Naive B cell (primary cell): ENCODE results near the gene AK6. TPM values are rescaled to one million over a fixed set of nuclear protein-coding genes. Genes with fewer than 3 reads are reported as not detected.
"Not testable (repeated sequence)": the region's sequence is repeated elsewhere in the genome, so short reads cannot be mapped to it uniquely, and the experiment has no call there.

Experiments used
- ATAC-seq, 2 donors: fragments of 150-1000 bp; cut with Tn5 transposase; 2 replicates each; pipeline ENCODE4 v1.10.0; 2021; ENCODE audit warnings: low read depth in 2 of 2, mild to moderate bottlenecking in 2 of 2, moderate library complexity in 2 of 2
- DNase-seq: peaks from one replicate; pipeline ENCODE4 v3.0.0; 2022
- H3K27ac Mint-ChIP-seq, 6 donors: one replicate each; pipeline ENCODE4 v1.8.0; 2020 to 2022; ENCODE audit warnings: mild to moderate bottlenecking in 6 of 6, mixed read lengths in 6 of 6, moderate library complexity in 5 of 6, inconsistent platforms in 2 of 6
- H3K27me3 Mint-ChIP-seq, 3 donors: one replicate each; pipeline ENCODE4 v1.8.0; 2021 to 2022; ENCODE audit warnings: mixed read lengths in 3 of 3, mild to moderate bottlenecking in 1 of 3
- H3K36me3 Mint-ChIP-seq, 2 donors: one replicate each; pipeline ENCODE4 v1.8.0; 2020 to 2022; ENCODE audit warnings: mixed read lengths in 2 of 2, inconsistent platforms in 1 of 2, mild to moderate bottlenecking in 1 of 2
- H3K4me1 Mint-ChIP-seq, 3 donors: one replicate each; pipeline ENCODE4 v1.8.0; 2020 to 2022; ENCODE audit warnings: mixed read lengths in 3 of 3, inconsistent platforms in 1 of 3, mild to moderate bottlenecking in 1 of 3, moderate library complexity in 1 of 3
- H3K4me3 Mint-ChIP-seq, 8 donors: one replicate each; pipeline ENCODE4 v1.8.0; 2020 to 2022; ENCODE audit warnings: mild to moderate bottlenecking in 8 of 8, mixed read lengths in 8 of 8, moderate library complexity in 8 of 8, inconsistent platforms in 2 of 8
- H3K9me3 Mint-ChIP-seq, 7 donors: one replicate each; pipeline ENCODE4 v1.8.0; 2020 to 2022; ENCODE audit warnings: mixed read lengths in 7 of 7, mild to moderate bottlenecking in 5 of 7, inconsistent platforms in 2 of 7, moderate library complexity in 1 of 7
- polyA plus RNA-seq, 6 donors: library from polyadenylated mRNA; unstranded; fragments of 300-500 nt; fragmentation: Illumina TruSeq; gene quantifications; one replicate each; pipeline ENCODE4 v1.2.3, GENCODE V29; 2021; ENCODE audit warnings: low read depth in 6 of 6

AK6 gene
- polyA plus RNA-seq, 6 donors from 2014 or later, result 49.1 to 98.0 (median 79.9) TPM

DNA sequence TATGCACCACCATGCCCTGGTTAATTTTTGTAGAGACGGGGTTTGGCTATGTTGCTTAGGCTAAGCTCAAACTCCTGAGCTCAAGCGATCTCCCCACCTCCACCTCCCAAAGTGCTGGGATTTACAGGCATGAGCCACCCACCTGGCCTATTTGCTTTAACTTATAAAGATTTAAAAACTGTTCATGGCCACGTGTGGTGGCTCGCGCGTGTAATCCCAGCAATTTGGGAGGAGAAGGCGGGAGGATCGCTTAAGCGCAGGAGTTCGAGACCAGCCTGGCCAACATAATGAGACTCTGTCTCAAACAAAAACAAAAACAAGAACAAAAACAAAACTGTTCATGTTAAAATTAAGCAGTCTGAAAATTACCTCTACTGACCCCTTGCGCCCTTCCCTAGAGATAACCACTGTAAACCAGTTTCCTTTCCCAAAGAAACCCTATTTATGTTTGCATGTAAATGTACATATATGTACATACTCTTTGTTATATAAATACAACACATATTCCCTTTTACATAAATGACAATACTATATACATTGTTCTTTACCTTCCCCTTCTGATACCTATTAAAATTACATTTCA lies 1.5 kb downstream of the AK6 start:
- ATAC-seq, result no peak
- Mint-ChIP-seq H3K9me3 (no peaks in the 10 kb centered on the region), H3K4me1 (peaks cover 14 to 29% (median 16%) of the 10 kb centered on the region in 3 donors), H3K27ac (peak overlapping the region in 5 of 6 donors; percentile 54 to 99 (median 88)), H3K4me3 (peak overlapping the region; percentile 87 to 98 (median 96)), H3K27me3 (no peaks in the 10 kb centered on the region), H3K36me3 (peaks cover 0 to 6% of the 10 kb centered on the region in 2 donors)
- no peak for DNase-seq

DNA sequence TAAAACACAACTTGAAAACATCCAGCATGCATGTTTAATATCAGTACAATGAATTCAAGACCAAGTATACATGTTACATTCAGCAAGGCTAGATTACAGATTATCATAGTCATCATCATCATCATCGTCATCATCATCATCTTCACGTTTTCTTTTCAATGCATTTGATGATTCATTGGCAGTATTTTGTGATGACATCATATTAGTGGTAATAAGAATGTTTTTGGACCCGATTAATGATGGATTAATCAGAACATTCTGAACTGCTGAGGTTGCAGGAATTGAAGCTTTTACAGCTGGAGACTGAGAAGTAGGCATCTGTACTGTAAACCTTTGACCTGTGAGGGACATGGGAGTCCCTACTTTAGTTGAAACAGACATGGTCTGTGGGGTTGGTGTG lies 4.5 kb downstream of the AK6 start:
- Mint-ChIP-seq H3K9me3 (no peaks in the 10 kb centered on the region), H3K27me3 (no peaks in the 10 kb centered on the region), H3K36me3 (peaks cover 0 to 6% of the 10 kb centered on the region in 2 donors), H3K27ac (peak overlapping the region in 1 of 6 donors; percentile 58), H3K4me1 (peaks cover 16 to 29% (median 24%) of the 10 kb centered on the region in 3 donors), H3K4me3 (peak overlapping the region in 1 of 8 donors; percentile 83)
- DNase-seq, result no peak
- no peak for ATAC-seq

DNA sequence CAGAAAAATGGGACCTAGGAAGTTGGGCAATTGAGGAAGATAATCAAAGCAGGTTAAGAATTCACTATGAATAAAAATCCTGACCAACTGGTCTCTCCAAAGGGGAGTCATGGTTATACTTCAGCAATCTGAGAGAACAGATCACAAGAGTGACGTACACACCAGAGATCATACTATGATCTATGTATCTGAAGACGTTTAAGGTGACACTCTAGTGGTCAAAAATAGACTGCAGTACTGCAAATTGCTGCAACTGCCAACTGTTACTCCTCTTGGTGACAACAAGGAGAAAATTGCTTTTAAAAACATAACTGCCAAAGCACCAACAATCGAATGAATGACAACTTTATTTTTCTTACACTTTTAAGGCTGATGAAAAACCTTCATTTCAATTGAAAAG lies 4.9 kb downstream of the AK6 start:
- DNase-seq (peak; percentile 10), ATAC-seq (peak; percentile 17 to 22)
- Mint-ChIP-seq H3K27me3 (no peaks in the 10 kb centered on the region), H3K36me3 (peaks cover 0 to 6% of the 10 kb centered on the region in 2 donors), H3K27ac (peak overlapping the region in 1 of 6 donors; percentile 54), H3K9me3 (no peaks in the 10 kb centered on the region), H3K4me1 (peaks cover 16 to 31% (median 23%) of the 10 kb centered on the region in 3 donors), H3K4me3 (peak overlapping the region in 1 of 8 donors; percentile 83)

DNA sequence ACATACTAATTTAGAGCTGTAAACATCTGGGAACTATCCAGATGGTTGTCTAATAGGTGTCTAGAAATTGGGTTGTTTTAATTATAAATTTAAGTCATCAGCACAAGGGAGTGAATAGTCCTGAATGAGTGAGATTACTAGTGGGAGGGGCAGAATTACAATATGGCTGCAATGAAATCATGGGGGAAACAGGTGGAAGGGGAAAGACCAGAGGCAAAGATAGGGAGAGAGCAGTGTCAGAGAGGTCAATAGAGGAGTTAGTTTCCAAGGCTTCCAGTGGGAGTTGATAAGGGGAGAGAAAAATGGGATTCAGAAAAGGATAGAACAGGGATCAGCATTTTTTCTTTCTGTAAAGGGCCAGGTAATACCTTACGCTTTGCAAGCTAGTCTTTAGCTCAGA lies 8.9 kb downstream of the AK6 start:
- Mint-ChIP-seq H3K36me3 (peaks cover 0 to 5% of the 10 kb centered on the region in 2 donors), H3K27ac (peak overlapping the region in 2 of 6 donors; percentile 27 to 80), H3K4me3 (no peak overlapping the region), H3K4me1 (peaks cover 8 to 24% (median 17%) of the 10 kb centered on the region in 3 donors), H3K27me3 (no peaks in the 10 kb centered on the region), H3K9me3 (no peaks in the 10 kb centered on the region)
- ATAC-seq (no peak), DNase-seq (no peak)

DNA sequence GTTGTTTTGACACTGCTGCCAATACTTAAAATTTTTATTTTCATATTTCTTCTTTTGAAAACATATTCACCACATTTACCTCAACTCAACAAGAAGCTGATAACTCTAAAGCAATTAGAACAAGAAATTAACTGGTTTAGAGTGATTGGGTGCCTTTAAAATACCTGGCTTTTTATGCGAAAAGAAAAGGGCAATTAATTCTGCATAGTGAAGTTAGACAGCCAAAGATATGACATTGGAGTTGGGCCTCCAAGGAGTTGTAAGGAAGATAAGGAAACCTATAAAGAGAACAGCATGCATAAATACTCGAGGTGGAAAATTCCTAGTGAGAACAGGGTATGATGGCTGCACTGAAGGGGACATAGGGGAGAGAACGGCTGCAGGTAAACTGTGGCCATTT lies 9.6 kb downstream of the AK6 start:
- Mint-ChIP-seq H3K4me1 (peaks cover 8 to 24% (median 17%) of the 10 kb centered on the region in 3 donors), H3K36me3 (no peaks in the 10 kb centered on the region), H3K9me3 (no peaks in the 10 kb centered on the region), H3K27me3 (no peaks in the 10 kb centered on the region), H3K4me3 (no peak overlapping the region), H3K27ac (peak overlapping the region in 1 of 6 donors; percentile 69)
- DNase-seq (no peak), ATAC-seq (no peak)

DNA sequence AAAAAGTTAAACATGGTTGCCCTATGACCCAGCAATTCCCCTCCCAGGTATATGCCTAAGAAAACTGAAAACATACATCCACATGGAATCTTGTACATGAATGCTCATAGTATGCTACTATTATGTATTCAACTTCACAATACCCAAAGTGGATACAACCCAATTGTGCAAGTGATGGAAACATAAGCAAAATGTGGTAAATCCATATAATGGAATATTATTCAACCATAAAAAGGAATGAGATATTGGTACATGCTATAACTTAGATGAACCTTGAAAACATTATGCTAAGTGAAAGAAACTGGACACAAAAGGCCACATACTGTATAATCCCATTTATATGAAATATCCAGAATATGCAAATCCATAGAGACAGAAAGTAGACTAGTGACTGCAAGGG lies 18.7 kb downstream of the AK6 start:
- no peaks in the 10 kb centered on the region for H3K27me3 Mint-ChIP-seq
- no peaks in the 10 kb centered on the region for H3K9me3 Mint-ChIP-seq
- H3K4me1 Mint-ChIP-seq, result peaks cover 0 to 7% (median 0%) of the 10 kb centered on the region in 3 donors
- H3K27ac Mint-ChIP-seq, result no peak overlapping the region
- ATAC-seq (no peak), DNase-seq (no peak)
- peaks cover 14 to 18% of the 10 kb centered on the region in 2 donors for H3K36me3 Mint-ChIP-seq
- peak overlapping the region in 1 of 8 donors; percentile 8 for H3K4me3 Mint-ChIP-seq

DNA sequence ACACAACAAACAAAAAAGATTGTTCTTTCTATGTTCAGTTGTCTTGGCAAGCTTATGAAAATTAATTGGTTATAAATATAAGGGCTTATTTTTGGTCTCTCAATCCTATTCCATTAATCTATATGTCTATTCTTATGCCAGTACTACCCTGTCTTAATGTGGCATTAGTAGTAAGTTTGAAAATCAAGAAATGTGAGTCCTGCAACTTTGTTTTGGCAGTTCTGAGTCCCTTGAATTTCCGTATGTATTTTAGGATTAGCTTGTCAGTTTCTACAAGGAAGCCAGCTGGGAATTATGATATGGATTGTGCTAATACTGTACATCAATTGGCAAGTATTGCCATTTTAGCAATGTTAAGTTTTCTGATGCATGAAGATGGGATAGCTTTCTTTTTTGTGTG lies 26.2 kb downstream of the AK6 start:
- Mint-ChIP-seq H3K27ac (peak overlapping the region in 1 of 6 donors; percentile 5), H3K4me1 (no peaks in the 10 kb centered on the region), H3K9me3 (peaks cover 0 to 3% (median 0%) of the 10 kb centered on the region in 7 donors), H3K27me3 (no peaks in the 10 kb centered on the region), H3K4me3 (no peak overlapping the region), H3K36me3 (no peaks in the 10 kb centered on the region)
- no peak for ATAC-seq
- DNase-seq, result no peak

DNA sequence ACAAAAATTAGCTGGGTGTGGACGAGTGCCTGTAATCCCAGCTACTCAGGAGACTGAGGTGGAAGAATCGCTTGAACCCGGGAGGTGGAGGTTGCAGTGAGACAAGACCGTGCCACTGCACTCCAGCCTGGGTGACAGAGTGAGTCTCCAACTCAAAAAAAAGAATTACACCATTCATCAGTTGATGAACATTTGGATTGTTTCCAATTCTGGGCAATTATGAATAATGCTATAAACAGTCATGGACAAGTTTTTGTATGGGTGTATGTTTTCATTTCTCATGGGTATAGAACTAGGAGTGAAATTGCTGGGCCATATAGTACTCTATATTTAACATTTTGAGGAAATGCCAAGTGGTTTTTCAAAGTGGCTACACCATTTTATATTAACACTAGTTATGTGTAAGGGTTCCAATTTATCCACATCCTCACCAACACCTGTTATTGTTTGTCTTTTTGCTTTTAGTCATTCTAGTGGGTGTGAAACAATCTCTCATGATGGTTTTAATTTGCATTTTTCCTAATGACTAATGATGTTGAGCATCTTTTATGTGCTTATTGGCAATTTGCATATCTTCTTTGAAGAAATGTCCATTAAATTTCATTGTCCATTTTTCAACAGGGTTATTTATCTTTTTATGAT lies 27.7 kb downstream of the AK6 start:
- Mint-ChIP-seq H3K9me3 (peaks cover 0 to 3% (median 0%) of the 10 kb centered on the region in 7 donors), H3K27me3 (no peaks in the 10 kb centered on the region), H3K36me3 (no peaks in the 10 kb centered on the region), H3K27ac (no peak overlapping the region), H3K4me1 (no peaks in the 10 kb centered on the region), H3K4me3 (no peak overlapping the region)
- DNase-seq (no peak), ATAC-seq (no peak)

DNA sequence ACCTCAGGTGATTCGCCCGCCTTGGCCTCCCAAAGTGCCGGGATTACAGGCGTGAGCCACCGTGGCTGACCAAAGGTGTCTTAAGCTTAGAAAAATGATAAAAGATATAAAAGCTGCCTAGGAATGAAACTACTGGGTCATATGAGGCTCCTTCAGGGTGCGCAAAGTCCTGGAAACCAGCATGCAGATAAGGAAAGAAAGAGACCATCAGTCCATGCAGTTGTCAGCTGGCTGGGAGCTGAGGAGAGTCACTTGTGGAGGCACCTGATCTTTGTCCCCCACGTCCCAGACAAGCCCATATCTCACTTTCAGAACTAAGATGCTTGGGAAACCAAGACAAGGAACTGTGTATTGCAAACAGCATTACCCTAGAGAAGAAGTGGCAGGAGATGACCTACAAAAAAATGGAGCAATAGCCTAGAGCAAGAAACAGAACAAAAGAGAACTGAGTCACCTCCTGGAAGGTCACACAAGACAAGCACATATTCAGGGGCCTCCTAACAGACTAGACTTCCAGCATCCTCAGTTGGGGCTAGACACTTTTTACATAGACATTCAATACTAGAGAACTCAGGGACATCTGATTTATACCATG lies 33.9 kb downstream of the AK6 start:
- no peak for DNase-seq
- H3K4me3 Mint-ChIP-seq, result peak overlapping the region in 1 of 8 donors; percentile 9

DNA sequence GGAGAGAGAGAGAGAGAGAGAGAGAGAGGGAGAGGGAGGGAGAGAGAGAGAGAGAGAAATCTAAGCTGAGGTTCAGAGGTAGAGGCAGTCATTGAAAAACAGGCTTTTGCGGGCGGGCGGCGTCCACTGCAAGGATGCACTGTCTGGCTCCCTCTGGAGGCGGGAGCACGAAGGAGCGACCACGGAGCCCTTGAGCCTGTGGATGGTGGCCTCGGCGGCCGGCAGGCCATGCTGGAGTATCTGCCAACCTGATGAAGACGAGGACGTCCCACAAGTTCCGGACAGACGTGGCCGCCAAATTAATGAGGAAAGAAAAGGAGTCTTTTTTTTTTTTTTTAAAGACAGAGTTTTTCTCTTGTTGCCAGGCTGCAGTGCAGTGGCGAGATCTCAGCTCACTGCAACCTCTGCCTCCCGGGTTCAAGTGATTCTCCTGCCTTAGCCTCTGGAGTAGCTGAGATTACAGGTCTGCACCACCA lies 34.5 kb downstream of the AK6 start:
- H3K27me3 Mint-ChIP-seq, result no peaks in the 10 kb centered on the region
- ATAC-seq (peak; percentile 55 to 65), DNase-seq (peak; percentile 55)
- peak overlapping the region; percentile 8 to 79 (median 62) for H3K27ac Mint-ChIP-seq
- H3K4me1 Mint-ChIP-seq, result peaks cover 17 to 24% (median 17%) of the 10 kb centered on the region in 3 donors
- H3K4me3 Mint-ChIP-seq, result peak overlapping the region; percentile 23 to 74 (median 48)
- H3K36me3 Mint-ChIP-seq, result no peaks in the 10 kb centered on the region
- H3K9me3 Mint-ChIP-seq, result peaks cover 0 to 3% (median 0%) of the 10 kb centered on the region in 7 donors

More for the DNA sequence above, 33.9 kb downstream of the AK6 start:
- peak overlapping the region in 1 of 6 donors; percentile 32 for H3K27ac Mint-ChIP-seq
- H3K36me3 Mint-ChIP-seq, result no peaks in the 10 kb centered on the region
- ATAC-seq, result no peak
- peaks cover 17 to 24% (median 17%) of the 10 kb centered on the region in 3 donors for H3K4me1 Mint-ChIP-seq
- peaks cover 0 to 3% (median 0%) of the 10 kb centered on the region in 7 donors for H3K9me3 Mint-ChIP-seq
- H3K27me3 Mint-ChIP-seq, result no peaks in the 10 kb centered on the region

DNA sequence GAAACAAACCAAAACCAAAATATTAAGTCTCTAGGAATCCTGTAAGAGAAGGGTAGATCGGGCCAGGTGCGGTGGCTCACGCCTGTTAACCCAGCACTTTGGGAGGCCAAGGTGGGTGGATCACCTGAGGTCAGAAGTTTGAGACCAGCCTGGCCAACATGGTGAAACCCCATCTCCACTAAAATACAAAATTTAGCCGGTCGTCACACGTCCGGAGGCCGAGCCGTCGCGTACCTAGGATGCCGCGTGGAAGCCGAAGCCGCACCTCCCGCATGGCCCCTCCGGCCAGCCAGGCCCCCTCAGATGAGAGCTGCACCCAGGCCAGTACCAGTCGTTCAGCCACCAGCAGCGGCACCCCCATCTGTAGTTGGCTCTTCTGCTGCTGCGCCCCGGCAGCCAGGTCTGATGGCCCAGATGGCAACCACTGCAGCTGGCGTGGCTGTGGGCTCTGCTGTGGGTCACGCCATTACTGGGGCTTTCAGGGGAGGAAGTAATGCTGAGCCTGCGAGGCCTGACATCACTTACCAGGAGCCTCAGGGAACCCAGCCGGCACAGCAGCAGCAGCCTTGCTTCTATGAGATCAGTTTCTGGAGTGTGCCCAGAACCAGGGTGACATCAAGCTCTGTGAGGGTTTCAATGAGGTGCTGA lies 35.5 kb downstream of the AK6 start:
- DNase-seq, H3K27me3 Mint-ChIP-seq, H3K9me3 Mint-ChIP-seq, ATAC-seq, H3K36me3 Mint-ChIP-seq: not testable (repeated sequence)
- Mint-ChIP-seq H3K27ac (peak overlapping the region in 3 of 6 donors; percentile 47 to 98 (median 78)), H3K4me1 (peaks cover 17 to 24% (median 17%) of the 10 kb centered on the region in 3 donors), H3K4me3 (peak overlapping the region in 5 of 8 donors; percentile 27 to 74 (median 30))

DNA sequence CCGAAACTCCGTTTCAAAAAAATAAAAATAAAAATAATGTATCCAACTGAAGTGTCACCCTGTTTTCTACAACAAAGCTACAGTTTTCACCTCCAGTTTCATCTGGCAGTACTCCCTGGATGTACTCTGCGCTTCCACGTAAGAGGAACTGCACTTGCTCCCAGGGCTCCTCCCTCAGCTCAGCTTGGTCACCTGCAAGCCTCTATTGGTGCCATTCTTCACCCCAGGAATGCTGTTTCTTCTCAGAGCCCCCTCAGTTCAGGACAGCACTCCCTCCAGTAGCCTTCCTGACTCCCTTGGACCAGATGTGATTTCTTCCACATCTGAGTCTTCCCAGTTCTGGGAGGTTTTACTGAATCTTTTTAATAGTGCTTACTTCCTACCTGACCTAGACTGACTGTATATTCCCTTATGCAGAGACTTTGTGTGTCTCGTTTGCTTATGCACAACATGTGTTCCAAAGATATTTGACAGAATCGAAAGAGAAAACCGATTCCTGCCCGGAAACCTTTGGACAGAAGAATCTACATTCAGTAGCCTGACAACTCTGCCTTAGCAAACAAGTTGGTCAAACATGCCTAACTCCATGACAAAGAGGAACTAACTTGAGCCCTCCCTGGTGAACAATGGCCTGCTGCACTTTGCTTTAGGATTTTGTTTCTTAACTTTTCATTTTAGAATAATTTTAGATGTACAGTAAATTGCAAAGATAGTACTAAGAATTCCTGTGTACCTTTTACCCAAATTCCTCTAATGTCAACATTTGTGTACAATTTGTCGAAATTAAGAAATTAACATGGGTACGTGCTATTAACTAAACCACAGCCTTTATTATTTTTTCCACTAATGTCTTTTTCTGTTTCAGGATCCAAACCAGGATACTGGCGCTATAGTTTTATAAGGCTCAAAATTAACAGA lies 37.5 kb downstream of the AK6 start:
- Mint-ChIP-seq H3K4me1 (peaks cover 17 to 24% (median 17%) of the 10 kb centered on the region in 3 donors), H3K36me3 (no peaks in the 10 kb centered on the region), H3K9me3 (peaks cover 0 to 3% (median 0%) of the 10 kb centered on the region in 7 donors), H3K27me3 (no peaks in the 10 kb centered on the region), H3K27ac (peak overlapping the region in 5 of 6 donors; percentile 58 to 99 (median 98)), H3K4me3 (peak overlapping the region; percentile 83 to 98 (median 95))
- ATAC-seq (no peak), DNase-seq (no peak)
